Peyer's patch (tissue), 4 donors: ENCODE measurements around the gene COL2A1. TPM values are rescaled to one million over a fixed set of nuclear protein-coding genes. Genes with fewer than 3 reads are reported as not detected.

Source experiments
- DNase-seq, 3 donors: peaks; one replicate each; pipeline ENCODE4 v3.0.0-alpha.2; 2017 to 2019
- H3K27ac ChIP-seq, 4 donors: fragments of 200-600 bp; sonication (generic); one replicate each; pipeline ENCODE4 v1.5.1; 2016 to 2019
- H3K27me3 ChIP-seq, 2 donors: fragments of 200-600 bp; sonication (generic); one replicate each; pipeline ENCODE4 v1.5.1; 2019
- H3K36me3 ChIP-seq, 3 donors: fragments of 200-600 bp; sonication (generic); one replicate each; pipeline ENCODE4 v1.5.1; 2016 to 2019
- H3K4me1 ChIP-seq, 4 donors: fragments of 200-600 bp; sonication (generic); one replicate each; pipeline ENCODE4 v1.5.1; 2016 to 2019
- H3K4me3 ChIP-seq, 4 donors: fragments of 200-600 bp; sonication (generic); 1 replicate in 3 of 4; 2 replicates in 1 of 4; pipeline ENCODE4 v1.5.1; 2016 to 2019; ENCODE audit warnings: mild to moderate bottlenecking in 1 of 4
- H3K9me3 ChIP-seq, 4 donors: fragments of 200-600 bp; sonication (generic); one replicate each; pipeline ENCODE4 v1.5.1; 2016 to 2019; ENCODE audit warnings: mild to moderate bottlenecking in 1 of 4
- POLR2A ChIP-seq, 2 donors: fragments of 450-650 bp; IDR thresholded peaks; one replicate each; pipeline ENCODE4 v1.5.1; 2017; ENCODE audit warnings: antibody characterized with exemption in 2 of 2, mild to moderate bottlenecking in 2 of 2, moderate library complexity in 2 of 2
- total RNA-seq, 4 donors: library from RNA; depleted of rRNA; stranded (reverse); fragments of >200 nt; gene quantifications; one replicate each; pipeline ENCODE4 v1.1.0, GENCODE V29; 2016
- TF ChIP-seq, protein P1 (sequence below), 6 experiments: fragments of 450-650 bp in 4 of 6; fragments of 200-600 bp in 2 of 6; sonication (generic) in 1 of 6; IDR thresholded peaks; one replicate each; pipeline ENCODE4 v1.5.1; 2017 to 2019; ENCODE audit warnings: antibody characterized with exemption in 6 of 6, mild to moderate bottlenecking in 3 of 6, moderate library complexity in 1 of 6

COL2A1 gene
- total RNA-seq, 4 donors from 2014 or later, result 0.18 to 6.6 (median 0.27) TPM; not detected in 1

DNA sequence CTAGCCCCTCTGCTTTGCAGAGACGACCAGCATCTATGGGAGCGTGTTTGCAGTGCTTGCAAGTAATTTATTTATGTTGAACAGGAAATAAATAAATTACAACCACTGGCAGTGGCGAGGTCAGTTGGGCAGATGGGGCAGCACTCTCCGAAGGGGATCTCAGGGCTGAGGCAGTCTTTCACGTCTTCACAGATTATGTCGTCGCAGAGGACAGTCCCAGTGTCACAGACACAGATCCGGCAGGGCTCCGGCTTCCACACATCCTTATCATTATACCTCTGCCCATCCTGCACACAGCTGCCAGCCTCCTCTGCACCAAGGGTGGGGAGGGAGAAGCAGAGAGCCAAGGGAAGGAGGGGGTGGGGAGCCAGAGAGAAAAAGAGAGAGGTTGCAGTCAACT lies 4.5 kb downstream of the COL2A1 start:
- Histone ChIP-seq H3K36me3 (no peaks in the 10 kb centered on the region), H3K27ac (no peak overlapping the region), H3K9me3 (no peaks in the 10 kb centered on the region), H3K4me1 (peaks cover 9 to 41% (median 33%) of the 10 kb centered on the region in 4 donors), H3K4me3 (no peak overlapping the region), H3K27me3 (peaks cover 0 to 29% of the 10 kb centered on the region in 2 donors)
- no peak for DNase-seq
- TF ChIP-seq POLR2A (IDR thresholded peaks at IDR 0.05), result no peak

DNA sequence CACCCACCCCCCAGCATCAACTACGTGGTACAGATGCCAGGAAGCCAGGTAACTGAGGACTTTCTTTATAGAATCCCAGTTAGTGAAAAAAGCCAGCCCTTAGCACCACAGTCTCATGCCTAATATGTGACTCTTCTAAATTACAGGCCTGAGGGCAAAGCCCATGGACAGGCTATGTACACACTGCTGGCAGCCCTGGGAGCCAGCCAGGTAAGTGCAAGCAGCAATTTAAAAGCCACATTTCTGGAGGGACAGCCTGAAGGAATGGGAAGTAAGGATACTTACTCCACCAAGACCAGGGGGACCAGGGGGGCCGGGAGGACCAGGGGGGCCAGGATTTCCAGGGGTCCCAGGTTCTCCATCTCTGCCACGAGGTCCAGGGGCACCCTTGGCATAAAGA lies 7.0 kb downstream of the COL2A1 start:
- Histone ChIP-seq H3K4me1 (peaks cover 0 to 16% (median 10%) of the 10 kb centered on the region in 4 donors), H3K27ac (no peak overlapping the region), H3K27me3 (peaks cover 0 to 4% of the 10 kb centered on the region in 2 donors), H3K9me3 (no peaks in the 10 kb centered on the region), H3K36me3 (no peaks in the 10 kb centered on the region), H3K4me3 (no peak overlapping the region)
- TF ChIP-seq, protein P1, sequence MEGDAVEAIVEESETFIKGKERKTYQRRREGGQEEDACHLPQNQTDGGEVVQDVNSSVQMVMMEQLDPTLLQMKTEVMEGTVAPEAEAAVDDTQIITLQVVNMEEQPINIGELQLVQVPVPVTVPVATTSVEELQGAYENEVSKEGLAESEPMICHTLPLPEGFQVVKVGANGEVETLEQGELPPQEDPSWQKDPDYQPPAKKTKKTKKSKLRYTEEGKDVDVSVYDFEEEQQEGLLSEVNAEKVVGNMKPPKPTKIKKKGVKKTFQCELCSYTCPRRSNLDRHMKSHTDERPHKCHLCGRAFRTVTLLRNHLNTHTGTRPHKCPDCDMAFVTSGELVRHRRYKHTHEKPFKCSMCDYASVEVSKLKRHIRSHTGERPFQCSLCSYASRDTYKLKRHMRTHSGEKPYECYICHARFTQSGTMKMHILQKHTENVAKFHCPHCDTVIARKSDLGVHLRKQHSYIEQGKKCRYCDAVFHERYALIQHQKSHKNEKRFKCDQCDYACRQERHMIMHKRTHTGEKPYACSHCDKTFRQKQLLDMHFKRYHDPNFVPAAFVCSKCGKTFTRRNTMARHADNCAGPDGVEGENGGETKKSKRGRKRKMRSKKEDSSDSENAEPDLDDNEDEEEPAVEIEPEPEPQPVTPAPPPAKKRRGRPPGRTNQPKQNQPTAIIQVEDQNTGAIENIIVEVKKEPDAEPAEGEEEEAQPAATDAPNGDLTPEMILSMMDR (IDR thresholded peaks at IDR 0.05), result no peak
- TF ChIP-seq POLR2A (IDR thresholded peaks at IDR 0.05), result no peak
- no peak for DNase-seq

DNA sequence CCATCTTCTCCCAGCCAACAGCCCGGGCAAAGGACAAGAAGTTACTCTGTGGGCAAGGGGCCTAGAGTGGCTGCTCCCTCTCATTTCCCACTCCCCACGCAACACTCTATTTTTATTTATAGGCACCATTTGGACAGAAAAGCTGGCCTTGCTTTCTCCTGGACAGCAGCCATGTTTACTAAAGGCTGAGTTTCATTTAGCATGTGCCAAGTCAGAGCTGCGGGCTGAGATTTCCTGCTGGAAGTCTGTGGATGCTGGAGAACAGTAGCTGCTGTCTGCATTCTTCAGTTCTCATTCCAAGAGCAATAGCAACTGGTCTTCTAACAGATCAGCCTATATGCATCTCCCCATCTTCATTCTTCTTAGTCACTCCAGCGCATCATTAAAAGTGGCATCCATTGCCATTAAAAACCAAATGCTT lies 8.3 kb downstream of the COL2A1 start:
- H3K36me3 ChIP-seq, result no peaks in the 10 kb centered on the region
- no peak overlapping the region for H3K27ac ChIP-seq
- peak in 1 of 3 donors; percentile 38 for DNase-seq
- H3K9me3 ChIP-seq, result no peaks in the 10 kb centered on the region
- no peaks in the 10 kb centered on the region for H3K27me3 ChIP-seq
- no peak overlapping the region for H3K4me3 ChIP-seq
- peaks cover 0 to 3% (median under 1%) of the 10 kb centered on the region in 4 donors for H3K4me1 ChIP-seq
- no peak for TF ChIP-seq POLR2A (IDR thresholded peaks at IDR 0.05)
- TF ChIP-seq, protein P1 (IDR thresholded peaks at IDR 0.05), result no peak

DNA sequence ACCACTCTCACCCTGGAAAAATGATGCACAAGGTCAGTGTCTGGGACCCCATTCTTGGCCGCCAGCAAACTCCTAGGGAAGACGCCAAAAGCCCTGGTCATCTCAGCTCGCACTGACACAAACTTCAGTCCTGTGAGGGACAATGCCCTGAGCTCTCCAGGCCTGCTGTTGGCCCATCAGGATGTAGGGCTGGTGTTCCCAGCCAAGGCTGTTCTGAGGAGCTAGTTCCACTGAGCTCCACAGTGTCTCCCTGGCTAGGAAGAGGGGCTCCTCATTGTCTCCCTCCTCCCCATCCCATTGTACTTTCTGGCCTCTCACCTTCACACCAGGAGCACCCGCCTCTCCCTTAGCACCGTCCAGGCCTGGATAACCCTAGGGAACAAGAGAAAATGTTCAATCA lies 10.8 kb downstream of the COL2A1 start:
- H3K36me3 ChIP-seq, result no peaks in the 10 kb centered on the region
- H3K9me3 ChIP-seq, result no peaks in the 10 kb centered on the region
- DNase-seq, result no peak
- H3K4me1 ChIP-seq, result peaks cover 0 to 15% (median 6%) of the 10 kb centered on the region in 4 donors
- no peak overlapping the region for H3K27ac ChIP-seq
- TF ChIP-seq, protein P1 (IDR thresholded peaks at IDR 0.05), result no peak
- no peak for TF ChIP-seq POLR2A (IDR thresholded peaks at IDR 0.05)
- H3K4me3 ChIP-seq, result no peak overlapping the region
- H3K27me3 ChIP-seq, result no peaks in the 10 kb centered on the region

DNA sequence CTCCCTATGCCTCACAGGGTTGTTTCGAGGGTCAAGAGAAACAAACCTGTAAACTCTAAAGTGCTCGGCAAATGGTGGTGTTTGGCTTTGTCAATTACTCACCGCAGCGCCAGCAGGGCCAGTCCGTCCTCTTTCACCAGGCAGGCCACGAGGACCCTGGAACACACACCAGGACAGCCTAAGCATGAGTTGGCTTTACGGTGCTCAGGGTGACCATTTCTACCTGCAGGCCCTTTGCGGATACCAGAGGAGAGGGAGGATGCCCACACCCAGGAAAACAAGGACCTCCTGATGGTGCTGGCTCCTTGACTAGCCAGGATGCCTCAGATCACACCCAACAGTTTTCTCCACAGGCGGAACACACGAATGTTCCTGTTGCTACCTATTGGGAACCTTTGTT lies 11.5 kb downstream of the COL2A1 start:
- DNase-seq, result no peak
- no peak overlapping the region for H3K27ac ChIP-seq

More for the DNA sequence above, 11.5 kb downstream of the COL2A1 start:
- H3K9me3 ChIP-seq, result no peaks in the 10 kb centered on the region
- H3K4me1 ChIP-seq, result peaks cover 0 to 15% (median 6%) of the 10 kb centered on the region in 4 donors
- H3K4me3 ChIP-seq, result no peak overlapping the region
- no peaks in the 10 kb centered on the region for H3K36me3 ChIP-seq
- no peaks in the 10 kb centered on the region for H3K27me3 ChIP-seq
- TF ChIP-seq, protein P1 (IDR thresholded peaks at IDR 0.05), result no peak
- TF ChIP-seq POLR2A (IDR thresholded peaks at IDR 0.05), result no peak
